K562 (cell line): ENCODE measurements around the gene GADD45GIP1. TPM values are rescaled to one million over a fixed set of nuclear protein-coding genes. Genes with fewer than 3 reads are reported as not detected.
A peak's percentile ranks its signal among the peaks of the same experiment; 100 is the strongest.

ENCODE experiments used
- E2F5 ChIP-seq: sonication (generic); formaldehyde crosslinking; IDR thresholded peaks from 2 replicates; pipeline ENCODE4 v1.8.0; 2022; ENCODE audit warnings: mild to moderate bottlenecking, missing genetic modification reagents
- ELF1 ChIP-seq: fragments of 200-800 bp; sonication (Bioruptor generic); IDR thresholded peaks from 2 replicates; pipeline ENCODE4 v1.6.1; 2016; ENCODE audit warnings: missing genetic modification characterization, missing compliant biosample characterization
- FOXM1 ChIP-seq, 2 experiments: fragments of 450-650 bp in 1 of 2; sonication (generic) in 1 of 2; formaldehyde crosslinking in 1 of 2; IDR thresholded peaks; 2 replicates each; pipeline versions ENCODE4 v1.6.1 to v1.9.0; 2017 to 2022; ENCODE audit warnings: low read depth in 2 of 2, mild to moderate bottlenecking in 2 of 2, missing genetic modification reagents in 1 of 2, moderate library complexity in 1 of 2
- GABPA ChIP-seq: fragments of 200-800 bp; sonication (Bioruptor generic); conservative IDR thresholded peaks from 2 replicates; pipeline ENCODE4 v1.6.1; 2016; ENCODE audit warnings: low read depth, missing genetic modification characterization, missing compliant biosample characterization
- MBD1 ChIP-seq: fragments of 250-450 bp; sonication (Bioruptor Pico); IDR thresholded peaks from 2 replicates; pipeline ENCODE4 v1.8.0; 2022; ENCODE audit warnings: inconsistent platforms
- NCOR1 ChIP-seq: fragments of 450-650 bp; IDR thresholded peaks from 2 replicates; pipeline ENCODE4 v1.6.1; 2016; ENCODE audit warnings: mild to moderate bottlenecking, moderate library complexity
- POLR3G ChIP-seq: IDR thresholded peaks from 2 replicates; pipeline ENCODE4 v1.6.1; 2011; ENCODE audit not compliant: insufficient read length, insufficient replicate concordance; ENCODE audit errors: extremely low read depth
- RBM22 ChIP-seq: fragments of 200-400 bp; formaldehyde crosslinking; IDR thresholded peaks from 2 replicates; pipeline ENCODE4 v1.6.1; 2018; ENCODE audit warnings: low read length, low read depth; ENCODE audit not compliant: poor library complexity, severe bottlenecking
- RCOR1 ChIP-seq, 2 experiments: IDR thresholded peaks; 2 replicates each; pipeline ENCODE4 v1.6.1; 2012; ENCODE audit warnings: low read depth in 2 of 2, low read length in 2 of 2, borderline replicate concordance in 1 of 2, improper control_type of control experiment in 1 of 2
- SMARCC2 ChIP-seq: fragments of 450-650 bp; IDR thresholded peaks from 2 replicates; pipeline ENCODE4 v1.6.1; 2017; ENCODE audit warnings: antibody characterized with exemption, moderate library complexity, mild to moderate bottlenecking, low read depth
- STAT5B ChIP-seq: fragments of 250-450 bp; sonication (Bioruptor Pico); IDR thresholded peaks from 2 replicates; pipeline ENCODE4 v1.8.0; 2021; ENCODE audit warnings: mild to moderate bottlenecking, inconsistent platforms
- TAL1 ChIP-seq: fragments of 450-650 bp; IDR thresholded peaks from 2 replicates; pipeline ENCODE4 v1.6.1; 2016; ENCODE audit warnings: mild to moderate bottlenecking
- TCFL5 ChIP-seq: fragments of 250-450 bp; sonication (Bioruptor Pico); conservative IDR thresholded peaks from 2 replicates; pipeline ENCODE4 v1.6.1; 2021; ENCODE audit warnings: mild to moderate bottlenecking, moderate library complexity, matching md5 sums
- USF1 ChIP-seq: sonication (generic); formaldehyde crosslinking; IDR thresholded peaks from 2 replicates; pipeline ENCODE4 v1.9.0; 2022; ENCODE audit warnings: mild to moderate bottlenecking, missing genetic modification reagents
- ZBTB43 ChIP-seq: sonication (generic); formaldehyde crosslinking; IDR thresholded peaks from 2 replicates; pipeline ENCODE4 v1.8.0; 2023; ENCODE audit warnings: mild to moderate bottlenecking, missing genetic modification reagents
- ZEB2 ChIP-seq: fragments of 450-650 bp; IDR thresholded peaks from 2 replicates; pipeline ENCODE4 v1.6.1; 2016
- ZNF133 ChIP-seq: fragments of 250-450 bp; sonication (Bioruptor Pico); IDR thresholded peaks from 2 replicates; pipeline ENCODE4 v1.4.0; 2020; ENCODE audit warnings: mild to moderate bottlenecking
- ZNF23 ChIP-seq: fragments of 250-450 bp; sonication (Bioruptor Pico); IDR thresholded peaks from 2 replicates; pipeline ENCODE4 v1.4.0; 2020; ENCODE audit warnings: mild to moderate bottlenecking
- ZNF282 ChIP-seq: sonication (generic); formaldehyde crosslinking; IDR thresholded peaks from 2 replicates; pipeline ENCODE4 v1.8.1; 2023; ENCODE audit warnings: missing genetic modification reagents
- ZNF639 ChIP-seq, 2 experiments: fragments of 200-800 bp in 1 of 2; sonication (Bioruptor generic) in 1 of 2; sonication (generic) in 1 of 2; formaldehyde crosslinking in 1 of 2; IDR thresholded peaks in 1 of 2; conservative IDR thresholded peaks in 1 of 2; 2 replicates each; pipeline versions ENCODE4 v1.5.0 to v1.6.1; 2016 to 2020; ENCODE audit warnings: missing compliant biosample characterization in 1 of 2, missing genetic modification characterization in 1 of 2, missing genetic modification reagents in 1 of 2
- ZNF79 ChIP-seq: fragments of 250-450 bp; sonication (Bioruptor Pico); IDR thresholded peaks from 2 replicates; pipeline ENCODE4 v1.4.0; 2020; ENCODE audit warnings: low read depth, mild to moderate bottlenecking, moderate library complexity
- ZZZ3 ChIP-seq: fragments of 450-650 bp; IDR thresholded peaks from 2 replicates; pipeline ENCODE4 v1.6.1; 2016; ENCODE audit warnings: antibody characterized with exemption, mild to moderate bottlenecking, moderate library complexity
- polyA plus RNA-seq, 8 experiments: library from polyadenylated mRNA; depleted of rRNA in 4 of 8; stranded (reverse) in 5 of 8; unstranded in 3 of 8; fragments of >200 nt; fragmentation: Nextera tagmentation in 2 of 8; fragmentation: Illumina TruSeq in 1 of 8; extraction: Ambion mirVana in 2 of 8; extraction: Trizol in 1 of 8; gene quantifications; 2 replicates each; pipeline versions ENCODE4 v1.2.1 to v1.2.3, GENCODE V29; 2011 to 2014; ENCODE audit warnings: inconsistent platforms in 1 of 8, missing spikeins in 1 of 8
- total RNA-seq, 7 experiments: library from RNA; depleted of rRNA in 6 of 7; stranded (reverse); fragments of >200 nt in 6 of 7; fragmentation: Illumina TruSeq in 2 of 7; extraction: Trizol in 2 of 7; gene quantifications; 2 replicates each; pipeline versions ENCODE4 v1.2.1 to v1.2.3, GENCODE V29; 2011 to 2021; ENCODE audit warnings: low replicate concordance in 1 of 7

The GADD45GIP1 gene
- total and polyA plus RNA-seq, 9 of the 15 experiments (the other 6 are each of a cell fraction or from before 2014, with no cell fraction given) = 5.1 to 161 (median 29.2) TPM

DNA sequence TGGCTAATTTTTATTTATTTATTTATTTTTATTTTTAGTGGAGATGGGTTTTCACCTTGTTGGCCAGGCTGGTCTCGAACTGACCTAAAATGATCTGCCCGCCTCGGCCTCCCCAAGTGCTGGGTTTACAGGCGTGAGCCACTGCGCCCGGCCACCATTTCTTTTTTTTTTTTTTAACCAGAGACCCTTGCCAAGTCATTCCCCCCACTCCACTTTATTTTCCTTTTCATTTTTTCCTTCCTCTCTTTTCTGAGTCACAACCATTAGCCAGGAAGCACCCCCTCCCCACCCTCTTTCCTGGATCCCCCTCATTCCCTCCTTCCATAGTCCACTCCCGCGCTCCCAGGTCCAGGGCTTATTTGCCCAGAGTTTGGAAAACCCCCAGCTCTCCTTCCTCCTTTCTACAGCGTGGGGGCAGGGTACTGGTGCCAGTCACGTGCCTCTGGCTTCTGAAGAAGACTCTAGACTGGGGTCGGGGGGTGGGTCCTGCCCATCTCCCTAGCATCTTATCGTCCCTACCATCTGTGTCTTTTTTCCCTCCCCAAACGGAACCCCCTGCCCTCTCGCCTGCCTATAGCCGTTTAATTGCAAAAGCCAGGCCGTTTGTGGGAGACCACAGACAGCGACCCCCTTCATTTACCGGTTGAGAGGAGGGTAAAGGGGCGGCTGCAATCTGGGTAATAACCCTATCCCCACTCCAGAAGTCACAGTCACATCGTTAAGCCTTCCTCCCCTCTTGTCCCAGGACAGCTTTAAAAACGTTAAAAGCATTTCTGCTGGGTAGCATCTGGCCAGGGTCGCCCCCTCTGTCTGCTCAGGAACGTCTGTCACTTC lies 19.7 kb downstream of the GADD45GIP1 start (continued):
- no peak for TF ChIP-seq MBD1 (CRISPR knock-in tag)
- no peak for TF ChIP-seq ZZZ3
- TF ChIP-seq NCOR1 = no peak
- no peak for TF ChIP-seq E2F5 (CRISPR knock-in tag)
- TF ChIP-seq ZNF282 (CRISPR knock-in tag) = no peak
- TF ChIP-seq POLR3G = no peak
- no peak for TF ChIP-seq TCFL5
- no peak for TF ChIP-seq SMARCC2
- TF ChIP-seq TAL1 = peak; percentile 4; the same call in 1 of the 2 replicates
- TF ChIP-seq ZBTB43 (CRISPR knock-in tag) = no peak
- no peak for TF ChIP-seq RBM22
- TF ChIP-seq RCOR1 (IDR thresholded peaks at IDR 0.05; ENCODE audit: borderline replicate concordance in 1 of 2, low read depth in 2 of 2, low read length in 2 of 2) = no peak; a peak in 1 of 4 replicates
- no peak for TF ChIP-seq ELF1 (tag)
- no peak for TF ChIP-seq ZNF79 (CRISPR knock-in tag)
- TF ChIP-seq GABPA (tag) = peak; percentile 9; the same call in 1 of the 2 replicates
- peak in 1 of 2 experiments; percentile 64; a peak in 1 of 4 replicates for TF ChIP-seq ZNF639 (CRISPR knock-in tag; conservative IDR thresholded peaks at IDR 0.05 in 1 of 2, IDR thresholded peaks at IDR 0.05 in 1 of 2)
- no peak for TF ChIP-seq ZEB2
- TF ChIP-seq STAT5B (CRISPR knock-in tag) = no peak
- peak; percentile 61 for TF ChIP-seq USF1
- TF ChIP-seq ZNF133 = no peak
- no peak for TF ChIP-seq ZNF23 (CRISPR knock-in tag)
- TF ChIP-seq FOXM1 (IDR thresholded peaks at IDR 0.05; ENCODE audit: low read depth) = no peak
- 0 out of 2 replicates have a peak, but pooled peaks have one; percentile 9 for TF ChIP-seq FOXM1 (CRISPR knock-in tag; IDR thresholded peaks at IDR 0.05; ENCODE audit: low read depth)
